ENCODE results near the gene MAML2. TPM values are rescaled to one million over a fixed set of nuclear protein-coding genes. Genes with fewer than 3 reads are reported as not detected.

MAML2 gene
- polyA plus RNA-seq, 12 donors: 4.5 to 17.5 (median 5.7) TPM; not detected in 1

DNA sequence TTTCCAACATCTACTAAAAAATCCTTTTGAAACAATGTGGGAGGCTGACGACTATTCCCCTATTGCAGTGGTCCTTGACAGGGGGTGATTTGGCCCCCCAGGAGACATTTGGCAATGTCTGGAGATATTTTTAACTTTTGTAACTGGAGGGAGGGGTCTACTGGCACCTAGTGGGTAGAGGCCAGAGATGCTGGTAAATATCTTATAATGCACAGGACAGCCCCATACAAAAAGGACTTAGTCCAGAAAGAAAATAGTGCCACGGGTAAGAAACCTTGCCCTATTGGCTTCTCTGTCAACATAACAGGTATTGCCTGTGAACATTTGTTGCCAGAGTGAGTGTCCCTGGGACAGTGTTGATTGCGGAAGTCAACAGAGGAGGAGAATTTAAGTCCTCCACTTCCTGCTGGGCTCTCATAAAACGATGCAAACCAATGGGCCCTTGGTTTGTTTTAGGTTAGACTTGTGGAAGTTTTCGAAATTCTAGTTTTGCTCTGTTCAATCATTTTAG, 101.6 kb downstream of the MAML2 start:
- DNase-seq: no peak

- DNase-seq: no peak
Observed at GRCh38 chr11:96238563-96239135, 104.3 kb downstream of the MAML2 start.

DNA sequence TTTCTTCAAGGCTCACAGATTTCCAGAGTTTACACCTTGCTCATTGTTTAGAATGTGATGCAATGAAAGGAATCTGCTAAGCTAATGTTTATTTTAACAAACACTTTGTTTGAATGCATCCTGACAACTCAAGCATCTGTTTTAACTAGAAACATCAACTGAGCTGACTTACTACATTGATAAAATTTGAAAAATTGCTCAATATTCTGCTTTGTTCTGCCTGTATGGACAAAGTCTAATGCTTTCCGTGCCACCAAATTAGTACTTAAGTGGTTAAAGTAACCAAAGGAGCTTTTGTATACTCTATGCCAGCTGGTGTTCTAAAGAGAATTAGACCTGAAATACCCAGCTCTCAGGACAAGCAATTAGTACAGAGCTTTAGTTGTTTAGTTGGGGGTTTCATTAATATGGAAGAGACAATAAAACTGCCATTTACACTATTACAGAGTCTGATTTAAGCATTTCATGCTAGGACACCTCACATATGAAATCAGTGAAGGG, 105.2 kb downstream of the MAML2 start:
- DNase-seq: no peak

DNA sequence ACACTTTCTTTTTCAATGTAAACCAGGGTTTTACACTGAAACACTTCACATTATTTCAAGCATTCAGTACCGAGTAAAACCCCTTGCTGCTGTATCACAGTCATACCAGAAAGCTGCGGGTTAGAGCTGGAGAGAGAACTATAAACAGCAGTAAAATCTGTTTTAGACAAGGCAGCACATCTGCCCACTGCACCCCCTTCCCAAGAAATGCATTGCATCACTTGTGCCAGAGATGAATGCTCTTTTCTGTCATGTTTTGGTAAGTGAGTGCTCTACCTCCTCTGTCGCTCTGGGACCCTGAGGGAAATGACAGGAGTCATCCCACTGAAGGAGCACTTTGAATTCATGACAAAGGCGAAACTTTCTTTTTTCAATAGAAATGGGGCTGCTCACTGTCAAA, 107.2 kb downstream of the MAML2 start:
- no peak for DNase-seq

DNA sequence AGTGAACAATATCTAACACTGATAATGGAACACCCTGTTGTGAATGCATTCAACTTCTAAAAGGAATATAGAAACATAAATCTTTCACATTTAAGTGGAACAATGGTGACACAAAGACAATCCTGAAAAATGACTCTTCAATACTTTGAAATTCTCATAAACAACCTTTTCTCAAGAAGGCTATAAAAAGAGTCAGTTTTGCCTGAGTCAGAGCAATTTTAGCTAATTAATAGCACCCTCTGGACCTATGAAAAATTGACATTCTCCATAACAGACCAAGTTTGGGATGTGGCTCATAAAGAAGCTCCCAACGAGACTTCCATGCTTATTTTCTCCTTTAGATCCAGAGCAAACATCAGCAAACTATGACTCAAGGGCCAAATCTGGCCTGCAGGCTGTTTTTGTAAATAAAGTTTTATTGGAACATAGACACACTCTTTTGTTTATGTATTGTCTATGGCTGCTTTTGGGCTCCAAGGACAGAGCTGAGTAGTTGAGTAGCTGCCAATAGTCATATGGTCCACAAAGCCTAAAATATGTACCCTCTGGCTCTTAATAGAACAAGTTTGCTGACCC, 108.0 kb downstream of the MAML2 start:
- no peak for DNase-seq

GRCh38 chr11:96232132-96232531, 110.9 kb downstream of the MAML2 start:
- no peak for DNase-seq

- no peak for DNase-seq
Observed at GRCh38 chr11:96230686-96231085, 112.3 kb downstream of the MAML2 start.

DNA sequence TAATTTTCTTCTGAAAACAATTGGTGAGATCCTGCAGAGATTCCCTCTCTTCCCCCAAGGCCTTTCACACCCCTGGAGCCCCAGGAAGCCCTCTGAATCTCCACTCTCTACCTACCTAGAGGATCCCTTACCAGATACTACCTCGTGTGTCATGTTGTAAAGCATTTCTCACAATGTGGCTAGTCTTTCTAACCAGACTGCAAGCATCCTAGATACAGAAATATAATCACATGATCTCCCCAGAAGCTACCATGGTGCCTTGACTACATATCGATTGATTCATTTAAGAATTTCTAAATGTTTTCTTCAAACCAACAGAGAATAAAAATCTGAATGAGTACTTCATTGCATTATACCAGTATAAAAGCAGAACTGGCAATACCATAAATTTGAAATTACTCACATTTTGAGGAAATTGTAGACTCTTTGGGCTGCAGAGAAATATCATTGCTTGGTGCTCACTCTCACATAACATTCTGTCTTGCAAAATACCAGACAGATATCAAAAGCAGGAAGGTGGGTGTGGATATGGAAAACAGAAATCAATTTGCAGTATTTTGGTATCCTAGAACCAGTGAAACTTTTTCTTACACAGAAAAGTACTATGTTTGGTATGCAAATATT, 113.5 kb downstream of the MAML2 start:
- no peak for DNase-seq

- DNase-seq: no peak
Observed at GRCh38 chr11:96228910-96229309, 114.1 kb downstream of the MAML2 start.

- peak; percentile 58 for DNase-seq
Observed at GRCh38 chr11:96228473-96228891, 114.5 kb downstream of the MAML2 start.

GRCh38 chr11:96227244-96227643, 115.8 kb downstream of the MAML2 start:
- DNase-seq: no peak

- no peak for DNase-seq
Observed at GRCh38 chr11:96223083-96223482, 119.9 kb downstream of the MAML2 start.

- no peak for DNase-seq
Observed at GRCh38 chr11:96222102-96222501, 120.9 kb downstream of the MAML2 start.

- no peak for DNase-seq
Observed at GRCh38 chr11:96221244-96222070, 121.5 kb downstream of the MAML2 start.

GRCh38 chr11:96219981-96220623, 122.9 kb downstream of the MAML2 start:
- no peak for DNase-seq

GRCh38 chr11:96218901-96219300, 124.1 kb downstream of the MAML2 start:
- no peak for DNase-seq

DNA sequence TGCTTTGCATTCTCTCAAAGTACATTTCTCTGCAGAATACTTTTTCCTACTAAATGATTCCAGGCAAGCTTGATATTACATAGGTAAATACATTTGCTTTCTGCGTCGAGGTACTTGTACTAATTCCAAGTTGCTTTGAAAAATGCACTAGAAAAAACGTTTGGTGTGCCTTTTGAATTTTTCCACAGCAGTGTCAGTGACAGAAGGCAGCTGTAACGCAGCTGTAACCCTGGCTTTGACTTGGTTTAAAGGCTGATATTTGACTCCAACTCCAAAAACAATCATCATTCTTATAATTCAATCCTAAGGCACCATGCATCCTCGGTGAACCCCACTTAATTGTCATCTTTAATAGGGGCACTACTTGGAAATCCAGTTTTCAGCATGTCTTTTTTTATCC, 125.0 kb downstream of the MAML2 start:
- DNase-seq: no peak

DNA sequence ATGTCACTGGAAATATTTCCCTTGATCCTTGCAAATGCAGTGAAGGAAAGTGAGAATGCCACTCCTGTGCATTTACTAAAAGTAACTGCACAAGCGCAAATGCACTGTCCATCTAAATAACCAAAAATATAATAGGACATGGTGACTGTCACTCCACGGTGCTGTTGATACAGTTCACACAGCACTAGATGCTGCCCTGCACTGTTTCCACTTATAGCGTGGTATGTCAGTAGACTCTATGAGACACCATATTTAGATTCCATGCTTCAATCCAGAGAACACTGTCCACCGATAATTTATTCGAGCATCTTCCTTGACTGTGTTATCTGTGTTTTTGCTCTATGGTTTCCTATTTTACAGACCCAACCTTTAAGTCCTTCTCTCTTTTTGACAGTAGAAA, 125.8 kb downstream of the MAML2 start:
- DNase-seq: no peak

DNA sequence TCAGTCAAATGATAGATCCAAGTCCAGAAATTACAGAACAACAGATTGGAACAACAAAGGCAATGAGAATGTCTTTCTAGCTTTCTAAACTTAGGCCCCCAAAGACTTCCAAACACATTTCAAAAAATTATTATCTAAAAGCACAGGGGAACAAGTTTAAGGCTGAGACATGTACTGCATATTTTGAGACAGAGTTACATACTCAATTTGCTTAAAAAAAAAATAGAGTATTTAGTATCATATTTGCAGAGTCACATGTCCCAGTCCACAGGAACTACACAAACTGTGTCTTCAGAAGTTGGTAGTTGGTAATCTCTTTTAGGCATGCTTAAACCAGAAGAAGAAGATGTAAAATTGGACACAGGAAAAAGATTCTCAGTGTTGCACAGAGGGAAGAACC, 127.2 kb downstream of the MAML2 start:
- DNase-seq: no peak

DNA sequence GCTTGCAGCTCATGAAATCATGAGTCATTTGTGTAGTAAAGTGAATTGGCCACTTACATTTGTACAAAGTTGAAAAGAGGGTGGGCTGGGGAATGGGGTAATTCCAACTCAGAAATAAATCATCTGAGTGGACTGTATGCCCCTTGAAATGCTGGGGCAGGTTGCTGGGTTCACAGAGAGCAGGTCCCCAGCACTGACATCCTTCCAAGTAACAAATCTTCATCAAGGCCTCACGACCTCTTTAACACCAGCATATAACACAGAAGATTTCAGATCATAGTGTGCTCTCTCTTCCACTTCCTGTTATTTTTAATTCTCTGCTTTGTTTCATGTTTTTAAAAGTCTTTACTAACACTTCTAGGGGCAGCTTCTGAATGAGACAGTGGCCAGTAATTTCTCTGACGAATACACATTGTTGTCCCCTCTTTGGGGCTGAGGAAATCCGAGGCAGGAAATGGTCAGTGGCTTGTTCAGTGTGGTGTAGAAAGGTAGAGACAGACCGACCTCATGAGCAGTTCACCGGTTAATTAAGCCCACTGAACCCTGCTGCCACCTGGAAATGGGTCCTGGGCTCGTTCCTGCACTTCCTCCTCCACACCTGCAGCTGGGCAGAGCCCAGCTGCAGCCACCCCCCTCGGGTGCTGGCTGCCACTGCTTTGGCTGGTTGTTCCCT, 127.7 kb downstream of the MAML2 start:
- no peak for DNase-seq

DNA sequence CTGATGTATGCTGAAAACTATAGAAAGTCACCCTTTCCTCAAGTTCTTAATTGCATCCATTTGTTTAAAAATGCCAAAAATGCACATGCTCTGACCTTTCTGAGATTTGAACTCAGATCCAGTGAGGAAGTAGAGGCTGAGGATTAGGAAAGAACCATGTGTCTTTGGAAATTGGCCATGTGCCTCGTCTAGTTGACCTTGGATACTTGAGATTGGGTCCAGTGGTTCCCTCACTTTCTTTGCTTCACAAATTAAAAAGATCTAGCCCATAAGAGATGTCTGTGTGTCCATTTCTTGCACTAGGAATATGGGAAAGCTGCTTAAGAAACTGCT, 128.3 kb downstream of the MAML2 start:
- DNase-seq: no peak

All from muscle of arm (tissue), 12 donors.